A673 (cell line): ENCODE results near the gene SFXN5.

ENCODE experiments used
- EZH2 ChIP-seq: fragments of 200-600 bp; sonication (generic); IDR thresholded peaks from 2 replicates; pipeline ENCODE4 v1.6.1; 2017; ENCODE audit warnings: borderline replicate concordance, low read depth, mild to moderate bottlenecking, mixed read lengths, antibody characterized with exemption, low read length; ENCODE audit not compliant: poor library complexity, severe bottlenecking
- TF ChIP-seq, protein P1 (sequence below): fragments of 300-800, 200-600 bp; sonication (generic); conservative IDR thresholded peaks from 2 replicates; pipeline ENCODE4 v1.5.1; 2017; ENCODE audit warnings: low read depth, mild to moderate bottlenecking, antibody characterized with exemption, low read length, moderate library complexity, mixed read lengths

DNA sequence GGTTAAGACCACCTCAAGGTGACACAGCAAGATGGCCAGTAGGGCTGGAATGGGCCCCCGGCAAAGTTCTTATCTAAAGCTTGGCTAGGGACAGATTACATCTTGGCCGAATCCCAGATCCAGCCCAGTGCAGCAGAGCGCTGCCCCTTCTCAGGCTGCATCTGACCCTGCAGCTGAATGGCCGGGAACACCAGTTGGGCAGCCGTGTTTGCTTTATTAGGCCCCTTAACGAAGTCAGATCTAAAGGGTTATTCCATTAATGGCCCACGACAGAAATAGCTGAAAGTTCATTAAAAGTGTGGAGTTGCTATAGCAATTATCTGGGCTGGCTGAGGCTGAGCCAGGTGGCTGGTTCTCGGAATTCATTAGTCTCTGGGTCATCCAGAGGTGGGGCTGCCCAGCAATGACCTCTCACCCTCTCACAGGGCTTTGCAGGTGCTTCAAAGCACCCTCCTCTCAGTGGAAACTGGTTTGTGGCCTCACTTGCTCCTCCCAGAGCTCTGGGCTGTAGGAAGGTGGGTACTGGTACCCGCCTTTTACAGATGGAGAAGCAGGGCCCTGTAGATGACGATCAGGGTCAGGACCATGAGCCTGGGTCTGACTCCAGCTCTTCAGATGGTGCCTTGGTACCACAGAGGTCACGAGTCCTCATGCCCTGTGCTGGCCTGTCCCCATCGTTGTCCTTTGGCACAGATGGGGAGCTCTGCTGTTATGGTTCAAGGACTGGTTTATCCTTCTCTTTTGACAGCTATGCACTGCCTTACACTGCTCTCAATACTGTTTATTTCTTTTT lies 85.4 kb downstream of the SFXN5 start:
- TF ChIP-seq, protein P1, sequence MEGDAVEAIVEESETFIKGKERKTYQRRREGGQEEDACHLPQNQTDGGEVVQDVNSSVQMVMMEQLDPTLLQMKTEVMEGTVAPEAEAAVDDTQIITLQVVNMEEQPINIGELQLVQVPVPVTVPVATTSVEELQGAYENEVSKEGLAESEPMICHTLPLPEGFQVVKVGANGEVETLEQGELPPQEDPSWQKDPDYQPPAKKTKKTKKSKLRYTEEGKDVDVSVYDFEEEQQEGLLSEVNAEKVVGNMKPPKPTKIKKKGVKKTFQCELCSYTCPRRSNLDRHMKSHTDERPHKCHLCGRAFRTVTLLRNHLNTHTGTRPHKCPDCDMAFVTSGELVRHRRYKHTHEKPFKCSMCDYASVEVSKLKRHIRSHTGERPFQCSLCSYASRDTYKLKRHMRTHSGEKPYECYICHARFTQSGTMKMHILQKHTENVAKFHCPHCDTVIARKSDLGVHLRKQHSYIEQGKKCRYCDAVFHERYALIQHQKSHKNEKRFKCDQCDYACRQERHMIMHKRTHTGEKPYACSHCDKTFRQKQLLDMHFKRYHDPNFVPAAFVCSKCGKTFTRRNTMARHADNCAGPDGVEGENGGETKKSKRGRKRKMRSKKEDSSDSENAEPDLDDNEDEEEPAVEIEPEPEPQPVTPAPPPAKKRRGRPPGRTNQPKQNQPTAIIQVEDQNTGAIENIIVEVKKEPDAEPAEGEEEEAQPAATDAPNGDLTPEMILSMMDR = no peak
- no peak for TF ChIP-seq EZH2
